ENCODE data around the gene ZNF181. TPM values are rescaled to one million over a fixed set of nuclear protein-coding genes. Genes with fewer than 3 reads are reported as not detected.
A peak's percentile ranks its signal among the peaks of the same experiment; 100 is the strongest.

Gene ZNF181
- total RNA-seq, 1 experiment from 2014 or later = 8.2 TPM

DNA sequence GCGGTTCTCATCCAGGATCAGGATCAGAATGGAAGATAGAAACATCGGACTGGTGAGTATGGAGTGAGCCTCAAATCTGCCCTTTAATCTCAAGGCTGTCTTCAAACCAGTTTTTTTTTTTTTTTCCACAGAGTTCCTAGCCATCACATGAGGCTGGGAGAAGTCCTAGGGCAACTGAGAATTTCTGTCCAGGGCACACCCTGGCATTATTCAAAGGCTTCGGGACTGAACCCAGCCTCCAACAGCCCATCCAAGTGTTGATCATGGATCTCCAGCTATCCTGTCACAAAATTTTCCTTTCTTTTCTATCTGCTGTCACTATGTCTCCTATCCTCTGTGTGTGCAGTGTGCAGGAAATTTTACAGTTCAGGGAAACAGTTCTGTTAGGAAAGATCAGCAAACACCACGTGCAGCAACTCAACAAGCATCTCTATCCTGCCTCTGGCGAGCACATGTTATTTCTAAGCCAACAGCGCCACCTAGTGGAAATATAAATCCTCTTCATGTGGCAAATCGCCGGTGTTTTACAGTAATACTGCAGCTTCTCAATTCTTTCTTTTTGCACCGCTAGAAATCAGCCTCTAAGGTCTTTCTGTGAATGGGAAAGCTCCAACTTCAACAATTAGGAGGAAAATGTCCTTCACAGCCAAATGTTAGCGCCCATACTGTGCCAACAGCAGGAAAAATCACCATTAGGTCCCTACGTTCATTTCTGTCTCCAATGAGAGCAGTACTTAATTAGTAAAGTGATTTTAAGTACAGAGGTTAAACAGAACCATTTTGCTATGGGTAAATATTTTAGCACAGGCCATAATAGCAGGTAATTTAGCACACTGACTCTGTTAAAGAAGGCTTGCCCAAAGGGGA lies 21.4 kb upstream of the ZNF181 start:
- Histone ChIP-seq H2BK120ac (ENCODE audit: low read depth, low read length, poor library complexity, severe bottlenecking) (no peak overlapping the region), H3K27ac (ENCODE audit: insufficient read length, low read depth, low read length) (no peak overlapping the region), H4K91ac (ENCODE audit: insufficient read length, low read depth, low read length) (no peak overlapping the region), H3K4me2 (ENCODE audit: insufficient read depth, insufficient read length, low read length) (peak overlapping the region; percentile 21), H3K9ac (ENCODE audit: extremely low read depth, insufficient read length, low read length) (no peak overlapping the region), H2AK5ac (ENCODE audit: insufficient read length, low read length) (no peak overlapping the region), H3K4ac (ENCODE audit: low read depth, low read length) (no peak overlapping the region), H3K79me1 (ENCODE audit: insufficient read depth, low read depth, low read length, poor library complexity, severe bottlenecking) (no peaks in the 10 kb centered on the region), H3K18ac (ENCODE audit: insufficient read length, low read depth, low read length) (no peak overlapping the region), H4K5ac (ENCODE audit: insufficient read length, low read depth, low read length) (no peak overlapping the region), H2BK15ac (ENCODE audit: low read depth, low read length) (no peak overlapping the region), H2BK5ac (ENCODE audit: insufficient read length, low read length) (no peak overlapping the region), H2BK20ac (ENCODE audit: low read depth, low read length, poor library complexity, severe bottlenecking) (no peak overlapping the region), H3K56ac (ENCODE audit: insufficient read length, low read depth, low read length) (no peak overlapping the region), H3K23me2 (ENCODE audit: insufficient read length, low read depth, low read length, poor library complexity, severe bottlenecking) (no peaks in the 10 kb centered on the region), H3K9me3 (ENCODE audit: control insufficient read depth, low read depth, low read length) (peaks cover 16% of the 10 kb centered on the region), H3T11ph (ENCODE audit: low read length) (no peak overlapping the region), H3K4me1 (ENCODE audit: insufficient read depth, low read length) (no peaks in the 10 kb centered on the region), H3K27me3 (ENCODE audit: insufficient read depth, low read length) (no peaks in the 10 kb centered on the region), H3K79me2 (ENCODE audit: insufficient read depth, low read length) (no peaks in the 10 kb centered on the region), H3K14ac (ENCODE audit: insufficient read depth, low read length) (no peak overlapping the region), H4K20me1 (ENCODE audit: control insufficient read depth, insufficient read depth, insufficient read length) (no peaks in the 10 kb centered on the region), H2BK12ac (ENCODE audit: insufficient read length, low read depth, low read length) (no peak overlapping the region), H4K8ac (replicated peaks; ENCODE audit: insufficient read length, low read depth, low read length) (no peak overlapping the region), H3K23ac (ENCODE audit: insufficient read length, low read depth, low read length) (no peak overlapping the region), H2AFZ (ENCODE audit: low read length) (no peak overlapping the region)
- Mint-ChIP-seq H3K27me3 (ENCODE audit: low read depth) (peaks cover 9% of the 10 kb centered on the region), H3K36me3 (ENCODE audit: insufficient read depth in 1 of 3, low read depth in 3 of 3) (peaks cover 9 to 11% (median 9%) of the 10 kb centered on the region in 3 experiments), H3K27ac (no peak overlapping the region), H3K4me3 (no peak overlapping the region), H3K4me1 (peaks cover 5 to 8% of the 10 kb centered on the region in 2 experiments; a peak in 3 of 4 replicates), H3K9me3 (peaks cover 83 to 86% of the 10 kb centered on the region in 2 experiments)
- TF ChIP-seq, protein P1, sequence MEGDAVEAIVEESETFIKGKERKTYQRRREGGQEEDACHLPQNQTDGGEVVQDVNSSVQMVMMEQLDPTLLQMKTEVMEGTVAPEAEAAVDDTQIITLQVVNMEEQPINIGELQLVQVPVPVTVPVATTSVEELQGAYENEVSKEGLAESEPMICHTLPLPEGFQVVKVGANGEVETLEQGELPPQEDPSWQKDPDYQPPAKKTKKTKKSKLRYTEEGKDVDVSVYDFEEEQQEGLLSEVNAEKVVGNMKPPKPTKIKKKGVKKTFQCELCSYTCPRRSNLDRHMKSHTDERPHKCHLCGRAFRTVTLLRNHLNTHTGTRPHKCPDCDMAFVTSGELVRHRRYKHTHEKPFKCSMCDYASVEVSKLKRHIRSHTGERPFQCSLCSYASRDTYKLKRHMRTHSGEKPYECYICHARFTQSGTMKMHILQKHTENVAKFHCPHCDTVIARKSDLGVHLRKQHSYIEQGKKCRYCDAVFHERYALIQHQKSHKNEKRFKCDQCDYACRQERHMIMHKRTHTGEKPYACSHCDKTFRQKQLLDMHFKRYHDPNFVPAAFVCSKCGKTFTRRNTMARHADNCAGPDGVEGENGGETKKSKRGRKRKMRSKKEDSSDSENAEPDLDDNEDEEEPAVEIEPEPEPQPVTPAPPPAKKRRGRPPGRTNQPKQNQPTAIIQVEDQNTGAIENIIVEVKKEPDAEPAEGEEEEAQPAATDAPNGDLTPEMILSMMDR (conservative IDR thresholded peaks at IDR 0.05) = peak; percentile 81
- no CpG with 5 or more reads among the region's 11 CpGs for WGBS (ENCODE audit: extremely low coverage, insufficient read length, low lambda C conversion rate)
- peak; percentile 61 for DNase-seq
